Kidney epithelial cell (primary cell): Measurements from ENCODE around the gene AKAP13. TPM values are rescaled to one million over a fixed set of nuclear protein-coding genes. Genes with fewer than 3 reads are reported as not detected.

ENCODE experiments used
- DNase-seq: peaks from one replicate; pipeline ENCODE4 v3.0.0-alpha.2; 2010; ENCODE audit warnings: low read depth
- H3K27me3 ChIP-seq: 2 replicates; pipeline ENCODE4 v1.6.0; 2011; ENCODE audit warnings: low read length; ENCODE audit not compliant: control insufficient read depth, insufficient read depth
- H3K36me3 ChIP-seq: 2 replicates; pipeline ENCODE4 v1.5.1; 2011; ENCODE audit warnings: low read length; ENCODE audit not compliant: control insufficient read depth, insufficient read depth
- H3K4me3 ChIP-seq: 2 replicates; pipeline ENCODE4 v1.5.1; 2011; ENCODE audit warnings: low read depth, mild to moderate bottlenecking, control low read depth, low read length
- total RNA-seq: library from RNA; depleted of rRNA; stranded (reverse); fragments of >200 nt; gene quantifications from 2 replicates; pipeline ENCODE4 v1.2.3, GENCODE V29; 2015
- TF ChIP-seq, protein P1 (sequence below): IDR thresholded peaks from 2 replicates; pipeline ENCODE4 v1.5.1; 2011; ENCODE audit warnings: mild to moderate bottlenecking, moderate library complexity, low read length, control low read depth, inconsistent platforms; ENCODE audit not compliant: insufficient read depth, poor library complexity, severe bottlenecking

Gene AKAP13
- total RNA-seq, 1 donor from 2014 or later: 54.0 TPM

DNA sequence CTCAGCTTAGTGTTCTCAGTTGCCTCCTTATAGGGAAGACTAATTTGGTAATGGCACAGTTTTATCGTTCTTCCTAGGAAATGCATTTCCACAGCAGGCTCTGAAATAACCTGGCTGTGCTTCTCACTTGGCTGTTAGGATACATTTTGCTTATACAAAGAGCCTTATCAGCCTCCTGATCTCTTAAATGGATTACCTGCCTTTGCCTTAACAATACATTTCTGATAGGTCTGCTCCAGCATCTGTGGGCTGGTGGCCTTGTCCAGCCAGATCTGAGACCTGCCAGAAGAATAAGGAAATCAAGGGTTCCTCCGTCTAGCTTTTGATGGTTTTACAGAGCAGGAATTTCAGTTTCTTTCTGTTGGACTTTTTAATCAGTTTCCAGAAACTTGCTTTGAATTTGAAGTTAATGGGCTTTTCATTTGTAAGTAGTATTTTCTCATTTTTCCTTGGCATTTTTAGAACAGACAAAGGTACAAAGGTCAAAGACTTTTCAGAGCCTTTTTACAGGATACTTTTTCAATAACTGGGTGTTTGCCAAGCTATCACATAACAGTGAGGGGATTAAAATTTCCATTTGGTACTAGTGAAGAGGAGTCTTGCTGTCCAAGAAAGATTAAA is 116.3 kb downstream of the AKAP13 start:
- DNase-seq: no peak
- TF ChIP-seq, protein P1, sequence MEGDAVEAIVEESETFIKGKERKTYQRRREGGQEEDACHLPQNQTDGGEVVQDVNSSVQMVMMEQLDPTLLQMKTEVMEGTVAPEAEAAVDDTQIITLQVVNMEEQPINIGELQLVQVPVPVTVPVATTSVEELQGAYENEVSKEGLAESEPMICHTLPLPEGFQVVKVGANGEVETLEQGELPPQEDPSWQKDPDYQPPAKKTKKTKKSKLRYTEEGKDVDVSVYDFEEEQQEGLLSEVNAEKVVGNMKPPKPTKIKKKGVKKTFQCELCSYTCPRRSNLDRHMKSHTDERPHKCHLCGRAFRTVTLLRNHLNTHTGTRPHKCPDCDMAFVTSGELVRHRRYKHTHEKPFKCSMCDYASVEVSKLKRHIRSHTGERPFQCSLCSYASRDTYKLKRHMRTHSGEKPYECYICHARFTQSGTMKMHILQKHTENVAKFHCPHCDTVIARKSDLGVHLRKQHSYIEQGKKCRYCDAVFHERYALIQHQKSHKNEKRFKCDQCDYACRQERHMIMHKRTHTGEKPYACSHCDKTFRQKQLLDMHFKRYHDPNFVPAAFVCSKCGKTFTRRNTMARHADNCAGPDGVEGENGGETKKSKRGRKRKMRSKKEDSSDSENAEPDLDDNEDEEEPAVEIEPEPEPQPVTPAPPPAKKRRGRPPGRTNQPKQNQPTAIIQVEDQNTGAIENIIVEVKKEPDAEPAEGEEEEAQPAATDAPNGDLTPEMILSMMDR: no peak
- Histone ChIP-seq H3K27me3 (no peaks in the 10 kb centered on the region), H3K4me3 (no peak overlapping the region), H3K36me3 (no peaks in the 10 kb centered on the region)

GRCh38 chr15:85497172-85497569 is 116.8 kb downstream of the AKAP13 start:
- TF ChIP-seq, protein P1: no peak
- Histone ChIP-seq H3K36me3 (no peaks in the 10 kb centered on the region), H3K27me3 (no peaks in the 10 kb centered on the region), H3K4me3 (no peak overlapping the region)
- DNase-seq: no peak

DNA sequence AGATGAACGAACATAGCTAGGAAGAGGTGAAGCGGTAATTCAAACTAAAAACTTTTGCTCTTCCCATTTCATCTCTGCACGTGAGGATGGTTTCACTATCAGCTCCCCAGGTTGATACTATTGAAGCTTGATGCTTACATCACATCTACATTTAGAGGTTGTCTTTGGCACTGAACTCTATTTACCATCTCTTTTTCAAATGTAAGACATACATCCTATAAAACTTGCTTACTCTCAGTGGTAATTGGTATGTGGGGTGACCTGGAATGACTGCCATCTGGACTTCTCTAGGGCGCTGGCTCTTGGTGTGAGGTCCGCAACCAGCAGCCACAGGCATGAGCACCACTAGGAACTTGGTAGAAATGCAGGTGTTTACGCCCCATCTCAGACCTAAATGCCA is 118.1 kb downstream of the AKAP13 start:
- TF ChIP-seq, protein P1: no peak
- H3K4me3 ChIP-seq: no peak overlapping the region
- no peaks in the 10 kb centered on the region for H3K27me3 ChIP-seq
- DNase-seq: no peak
- H3K36me3 ChIP-seq: no peaks in the 10 kb centered on the region

GRCh38 chr15:85499371-85499887 is 119.0 kb downstream of the AKAP13 start:
- no peaks in the 10 kb centered on the region for H3K36me3 ChIP-seq
- TF ChIP-seq, protein P1: no peak
- DNase-seq: no peak
- no peaks in the 10 kb centered on the region for H3K27me3 ChIP-seq
- H3K4me3 ChIP-seq: no peak overlapping the region

- Histone ChIP-seq H3K4me3 (no peak overlapping the region), H3K36me3 (no peaks in the 10 kb centered on the region), H3K27me3 (no peaks in the 10 kb centered on the region)
- DNase-seq: no peak
- TF ChIP-seq, protein P1: no peak
Observed at GRCh38 chr15:85500060-85500708, 119.8 kb downstream of the AKAP13 start.
